ENCODE measurements around the gene STRA8.

The STRA8 gene, protein sequence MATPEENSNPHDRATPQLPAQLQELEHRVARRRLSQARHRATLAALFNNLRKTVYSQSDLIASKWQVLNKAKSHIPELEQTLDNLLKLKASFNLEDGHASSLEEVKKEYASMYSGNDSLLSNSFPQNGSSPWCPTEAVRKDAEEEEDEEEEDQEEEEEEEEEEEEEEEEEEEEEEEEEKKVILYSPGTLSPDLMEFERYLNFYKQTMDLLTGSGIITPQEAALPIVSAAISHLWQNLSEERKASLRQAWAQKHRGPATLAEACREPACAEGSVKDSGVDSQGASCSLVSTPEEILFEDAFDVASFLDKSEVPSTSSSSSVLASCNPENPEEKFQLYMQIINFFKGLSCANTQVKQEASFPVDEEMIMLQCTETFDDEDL

DNA sequence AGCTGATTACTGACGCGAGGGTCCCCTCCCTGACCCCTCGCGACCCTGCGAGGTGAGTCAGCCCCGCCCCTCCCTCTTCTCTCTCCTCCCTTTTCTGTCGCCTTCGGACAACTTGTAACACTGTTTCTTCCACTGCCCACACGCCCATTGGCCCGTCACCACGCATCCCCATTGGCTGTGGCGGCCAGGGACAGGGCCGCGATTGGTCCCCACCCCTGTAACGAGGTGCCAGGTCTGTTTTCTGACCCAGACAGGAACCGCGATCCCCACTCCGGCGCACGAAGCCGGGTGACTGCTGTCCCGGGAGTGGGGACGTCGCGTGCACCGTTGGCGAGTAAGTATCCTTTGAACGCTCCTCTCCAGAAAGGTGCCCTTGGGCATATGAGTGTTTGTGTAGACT, at the start of gene STRA8:
Gene STRA8, plus strand, starts transcription at position 269 of the 400 bp plus-strand sequence. CDS start 6,687 bp downstream, outside the sequence.
- no peak for DNase-seq

DNA sequence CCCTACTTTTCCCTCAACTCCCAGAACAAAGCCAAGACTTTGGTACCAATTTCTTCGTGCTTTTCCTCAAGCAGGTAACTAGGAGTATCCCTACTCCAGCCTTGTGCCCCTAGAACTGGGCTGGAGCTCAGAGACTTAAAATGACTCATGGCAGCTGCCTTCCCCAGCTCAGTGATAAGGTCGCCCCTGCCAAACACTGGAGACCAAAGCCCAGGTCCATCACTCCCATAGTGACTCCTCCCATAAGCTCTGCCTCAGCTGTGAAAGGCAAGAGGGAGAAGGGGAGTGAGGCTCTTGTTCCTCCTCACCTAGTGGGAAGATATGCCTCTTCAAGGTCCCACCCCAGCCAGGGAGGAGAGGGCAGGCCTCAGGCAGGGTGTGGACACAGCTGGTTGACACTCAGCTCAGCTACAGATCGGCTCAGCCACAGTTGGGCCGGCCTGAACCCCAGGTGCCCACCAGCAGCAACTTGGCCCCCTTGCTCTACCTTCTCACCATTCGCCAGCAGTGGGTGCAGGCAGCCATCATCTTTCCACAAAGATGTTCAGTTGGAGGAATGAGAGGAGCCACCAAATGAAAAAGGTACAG, 49.3 kb upstream of the STRA8 start:
- no peak for DNase-seq

GRCh38 chr7:135185471-135186260, 48.0 kb upstream of the STRA8 start:
- no peak for DNase-seq

- DNase-seq = no peak
Observed at GRCh38 chr7:135186261-135186540, 47.4 kb upstream of the STRA8 start.

GRCh38 chr7:135186841-135187253, 46.8 kb upstream of the STRA8 start:
- DNase-seq = no peak

DNA sequence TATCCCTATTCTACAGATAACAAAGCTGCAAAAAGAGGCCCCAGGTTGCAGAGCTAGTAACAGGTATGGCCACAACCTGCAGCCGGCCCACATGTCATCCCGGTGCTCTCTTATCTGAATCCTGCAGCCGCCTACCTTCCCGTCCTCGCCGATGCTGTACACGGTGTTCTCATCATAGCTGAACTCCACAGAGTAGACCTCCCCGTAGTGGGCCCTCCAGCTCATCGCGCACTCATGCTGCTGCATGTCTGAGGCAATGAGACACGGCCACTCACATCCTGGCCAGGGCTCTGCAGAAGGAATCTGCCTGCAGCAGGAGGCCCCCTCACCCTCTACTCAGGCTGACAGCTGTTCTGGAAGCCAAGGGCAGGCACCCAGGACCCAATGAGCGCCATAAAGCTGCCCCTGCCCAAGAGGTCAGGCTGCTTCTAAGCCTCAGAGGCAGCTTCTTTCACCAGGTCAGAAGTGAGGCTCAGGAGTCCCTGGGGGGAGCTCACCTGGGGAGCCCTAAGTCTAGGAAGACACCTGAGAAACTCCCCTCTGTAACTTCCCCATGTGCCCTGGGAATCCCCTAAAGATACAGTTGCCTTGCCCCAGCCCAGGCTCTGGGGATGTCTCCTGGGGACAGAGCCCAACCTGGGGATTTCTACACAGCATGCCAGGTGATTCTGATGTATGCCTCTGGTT, 45.2 kb upstream of the STRA8 start:
- no peak for DNase-seq

DNA sequence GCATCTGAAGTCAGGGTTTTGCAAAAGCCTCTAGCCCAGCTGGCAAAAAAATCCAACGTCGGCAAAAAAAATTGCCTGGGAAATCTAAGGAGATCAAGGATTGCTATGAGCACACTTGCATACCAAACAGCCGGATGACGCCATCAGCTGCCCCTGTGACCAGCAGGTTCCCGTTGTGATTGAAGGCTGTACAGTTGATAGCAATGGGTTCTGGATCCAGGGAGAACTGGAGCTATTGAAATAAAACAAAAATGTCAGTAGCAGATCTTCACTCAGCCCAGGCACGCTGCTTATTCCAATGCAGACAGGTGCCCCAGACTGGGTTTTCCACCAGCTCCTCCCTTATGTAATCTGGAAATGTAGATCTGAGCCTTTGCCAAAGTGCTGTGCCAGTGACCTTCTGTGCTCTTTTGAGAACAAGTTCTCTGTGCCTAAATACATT, 44.4 kb upstream of the STRA8 start:
- no peak for DNase-seq

GRCh38 chr7:135189961-135190360, 43.7 kb upstream of the STRA8 start:
- no peak for DNase-seq

DNA sequence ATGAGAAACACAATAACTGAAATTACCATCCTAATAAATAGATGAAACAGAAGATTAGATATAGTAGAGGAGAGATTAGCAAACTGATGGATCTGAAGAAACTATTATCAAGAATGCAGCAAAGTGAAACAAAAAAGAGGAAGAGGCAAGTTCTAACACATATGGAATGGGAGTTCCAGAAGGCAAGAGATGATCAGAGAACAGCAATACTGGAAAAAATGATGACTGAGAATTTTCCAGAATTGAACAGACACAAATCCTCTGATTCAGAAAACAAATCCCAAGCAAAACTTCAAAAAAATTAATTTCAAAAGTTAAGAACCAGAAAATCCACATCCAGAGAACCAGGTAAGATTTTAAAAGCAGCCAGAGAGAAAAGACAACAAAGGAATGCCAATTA, 42.9 kb upstream of the STRA8 start:
- no peak for DNase-seq

- no peak for DNase-seq
Observed at GRCh38 chr7:135192914-135193536, 40.6 kb upstream of the STRA8 start.

GRCh38 chr7:135193615-135194081, 40.0 kb upstream of the STRA8 start:
- no peak for DNase-seq

- DNase-seq = no peak
Observed at GRCh38 chr7:135194494-135195095, 39.0 kb upstream of the STRA8 start.

DNA sequence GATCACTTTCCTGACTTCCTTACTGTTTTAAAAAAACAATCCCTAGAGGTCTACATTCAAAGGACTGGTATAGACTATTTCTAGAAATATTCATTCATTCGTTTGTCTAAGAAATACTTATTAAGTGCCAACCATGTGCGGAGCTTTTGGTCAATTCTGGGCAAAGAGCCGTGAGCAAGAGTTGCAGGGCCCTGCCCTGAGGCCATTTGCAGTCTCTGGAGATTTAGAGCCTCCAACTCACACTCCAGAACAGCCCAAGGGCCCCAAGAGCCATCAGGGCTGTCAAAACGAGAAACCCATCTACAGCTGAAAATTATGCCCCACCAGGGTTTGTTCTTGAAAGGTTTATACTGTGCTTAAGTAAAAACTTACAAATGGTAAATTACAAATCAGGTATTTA, 38.5 kb upstream of the STRA8 start:
- no peak for DNase-seq

DNA sequence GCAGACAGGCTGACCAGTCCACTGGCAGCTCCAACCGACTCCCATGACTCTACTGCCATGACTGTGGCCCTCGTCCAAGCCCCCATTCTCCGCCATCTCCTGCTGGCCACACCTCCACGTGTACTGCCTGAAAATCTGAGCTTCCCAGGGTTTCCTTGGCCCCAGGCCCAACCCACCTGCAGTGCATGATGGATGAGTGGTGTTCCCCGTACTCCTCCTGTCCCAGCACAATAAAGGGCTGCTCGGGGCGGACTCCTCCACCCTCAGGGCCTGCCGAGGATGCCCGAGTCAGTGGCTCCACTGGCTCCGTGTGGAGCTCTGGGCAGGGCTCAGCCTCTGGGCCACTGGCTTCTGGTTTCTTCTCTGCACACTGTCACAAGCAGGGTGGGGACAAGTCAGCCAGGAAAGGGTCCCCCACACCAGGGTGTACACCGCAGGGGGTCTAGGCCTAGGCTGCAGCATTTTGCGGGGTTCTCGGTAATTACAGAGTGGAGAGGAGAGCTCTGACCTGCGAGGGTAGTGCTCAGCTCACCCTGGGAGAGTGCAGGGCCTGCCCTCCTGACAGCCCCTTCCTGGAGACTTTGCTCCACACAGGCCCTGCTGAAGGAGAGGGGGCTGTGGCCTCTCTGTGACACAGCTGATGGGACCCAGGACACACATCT, 37.5 kb upstream of the STRA8 start:
- no peak for DNase-seq

DNA sequence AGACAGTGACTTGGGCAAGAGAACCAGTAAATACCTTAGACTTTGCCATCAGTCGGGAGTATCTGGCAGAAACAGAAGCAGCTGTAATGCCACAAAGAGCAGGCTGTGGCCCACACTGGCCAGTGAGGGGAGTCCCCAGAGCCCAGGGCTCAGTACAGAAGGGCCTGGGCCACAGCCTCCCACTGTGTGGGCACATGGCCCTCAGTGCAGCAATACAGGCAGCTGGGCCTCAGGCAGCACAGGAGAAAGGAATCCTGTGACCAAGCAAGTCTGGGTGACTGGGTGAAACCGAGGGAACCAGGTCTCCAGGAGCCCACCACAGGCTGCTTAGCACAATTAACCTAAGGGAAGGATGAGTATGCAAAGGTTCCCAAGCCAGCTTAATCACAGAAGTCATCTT, 36.3 kb upstream of the STRA8 start:
- no peak for DNase-seq

DNA sequence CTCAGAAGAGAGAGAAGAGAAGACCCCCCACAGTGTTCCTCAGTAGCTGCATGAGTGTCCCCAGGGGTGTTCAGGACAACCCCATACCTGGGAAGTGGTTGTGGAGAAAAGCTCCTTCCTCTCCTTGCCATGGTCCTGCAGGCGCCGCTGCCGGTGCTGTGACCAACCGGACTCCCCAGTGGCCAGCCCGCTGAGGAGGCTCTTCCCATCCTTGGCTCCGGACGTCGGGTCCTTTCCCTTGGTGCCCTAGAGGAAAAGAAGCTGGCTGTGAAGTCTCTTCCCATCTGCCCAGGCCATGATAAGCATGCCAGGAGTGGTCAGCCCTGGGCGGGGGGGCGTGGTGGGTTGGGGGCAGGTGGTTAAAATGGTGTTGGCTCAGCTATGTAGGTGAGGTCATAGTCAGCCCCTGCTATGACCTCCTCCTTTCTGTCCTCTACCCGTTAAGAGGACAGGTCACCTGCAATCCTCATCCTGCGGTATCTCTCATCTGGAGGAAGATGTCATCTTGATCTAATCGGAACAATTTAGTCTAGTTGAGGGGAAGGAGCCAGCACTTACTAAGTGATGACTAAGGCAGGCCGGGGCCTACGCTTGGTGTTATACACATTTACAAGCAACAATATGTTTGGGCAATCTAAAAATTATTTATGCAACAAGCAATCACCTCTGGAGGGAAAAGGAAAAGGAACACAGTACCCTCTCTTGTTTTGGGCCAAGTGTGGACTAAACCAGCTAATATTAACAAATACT, 35.6 kb upstream of the STRA8 start:
- no peak for DNase-seq

GRCh38 chr7:135199439-135199838, 34.2 kb upstream of the STRA8 start:
- no peak for DNase-seq

- no peak for DNase-seq
Observed at GRCh38 chr7:135200821-135201331, 32.8 kb upstream of the STRA8 start.

GRCh38 chr7:135201350-135201749, 32.3 kb upstream of the STRA8 start:
- DNase-seq = no peak

DNA sequence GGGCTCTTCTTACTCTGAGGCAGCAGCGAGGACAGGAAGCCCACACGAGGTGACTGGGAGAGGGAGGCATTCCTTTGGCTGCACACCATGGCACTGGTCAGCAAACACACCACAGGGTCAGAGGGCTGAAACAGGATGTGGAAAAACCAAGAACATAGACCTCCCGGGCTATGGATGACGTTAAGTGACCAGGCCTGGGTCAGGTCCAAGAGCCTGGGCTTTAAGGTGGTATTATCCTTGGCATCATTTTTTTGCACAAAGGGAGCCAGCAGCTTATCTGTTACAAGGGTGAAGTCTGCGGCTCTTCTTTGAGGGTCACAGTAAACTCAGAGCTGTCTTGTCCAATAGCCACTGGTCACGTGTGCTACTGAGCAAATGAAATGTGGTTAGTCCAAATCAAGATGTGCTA, 29.3 kb upstream of the STRA8 start:
- DNase-seq = no peak

DNA sequence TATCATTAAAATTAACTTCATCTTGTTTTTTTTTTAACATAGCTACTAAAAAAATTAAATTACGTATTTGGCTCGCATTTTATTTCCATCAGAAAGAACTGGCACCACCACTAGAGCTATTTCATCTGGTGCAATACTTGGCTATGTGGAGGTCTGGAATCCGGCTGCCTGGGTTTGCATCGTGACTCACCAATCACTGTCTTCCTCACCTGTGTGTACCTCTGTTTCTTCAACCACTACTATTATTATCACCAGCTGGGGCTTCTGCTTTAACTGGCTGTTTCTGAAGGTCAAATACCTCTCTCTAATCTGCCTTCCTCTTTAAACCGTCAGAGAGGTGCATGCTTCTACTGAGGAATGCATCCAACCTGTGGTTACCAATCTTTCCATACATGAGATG, 28.8 kb upstream of the STRA8 start:
- no peak for DNase-seq

Data from activated CD4-positive, alpha-beta T cell treated with anti-CD3 and anti-CD28 coated beads, Interleukin-2, Interleukin-6, amounts not matched to agents 100 ng/mL and 50 ng/mL, durations not matched to agents 16 hours and 8 hours (primary cell).